Gastrocnemius medialis (tissue), 4 donors: ENCODE results near the gene REN.

Experiments
- CTCF ChIP-seq, 5 experiments: fragments of 450-650 bp in 3 of 5; fragments of 200-600 bp in 2 of 5; sonication (generic) in 2 of 5; IDR thresholded peaks in 4 of 5; conservative IDR thresholded peaks in 1 of 5; 1 replicate in 4 of 5; 2 replicates in 1 of 5; pipeline ENCODE4 v1.5.1; 2016 to 2019; ENCODE audit warnings: antibody characterized with exemption in 5 of 5, mild to moderate bottlenecking in 3 of 5, moderate library complexity in 3 of 5
- POLR2A ChIP-seq, 2 donors: fragments of 450-650 bp; IDR thresholded peaks; one replicate each; pipeline ENCODE4 v1.6.1; 2017; ENCODE audit warnings: antibody characterized with exemption in 2 of 2, mild to moderate bottlenecking in 2 of 2, moderate library complexity in 2 of 2

GRCh38 chr1:204145033-204145504 lies 21.1 kb downstream of the REN start:
- TF ChIP-seq CTCF (IDR thresholded peaks at IDR 0.05 in 4 of 5, conservative IDR thresholded peaks at IDR 0.05 in 1 of 5), result no peak
- TF ChIP-seq POLR2A (IDR thresholded peaks at IDR 0.05), result no peak
